HepG2 (cell line): ENCODE data around the gene CPVL. TPM values are rescaled to one million over a fixed set of nuclear protein-coding genes. Genes with fewer than 3 reads are reported as not detected.

Source experiments
- AGO2 ChIP-seq: fragments of 200-400 bp; formaldehyde crosslinking; optimal IDR thresholded peaks from 2 replicates; pipeline ENCODE3; 2017; ENCODE audit warnings: mild to moderate bottlenecking, low read depth, low read length, moderate library complexity
- CREM ChIP-seq, 2 experiments: sonication (generic) in 1 of 2; formaldehyde crosslinking in 1 of 2; IDR thresholded peaks; 2 replicates each; pipeline versions ENCODE4 v1.4.0 to v1.6.1; 2016 to 2020; ENCODE audit warnings: antibody characterized with exemption in 1 of 2, mild to moderate bottlenecking in 1 of 2, missing genetic modification reagents in 1 of 2
- IRF2 ChIP-seq: IDR thresholded peaks from 2 replicates; pipeline ENCODE4 v1.6.1; 2018; ENCODE audit warnings: missing genetic modification reagents, missing compliant biosample characterization
- ISL2 ChIP-seq: sonication (generic); formaldehyde crosslinking; IDR thresholded peaks from 2 replicates; pipeline ENCODE4 v1.5.0; 2020; ENCODE audit warnings: missing genetic modification reagents
- ISX ChIP-seq: sonication (generic); formaldehyde crosslinking; conservative IDR thresholded peaks from 2 replicates; pipeline ENCODE4 v1.5.0; 2020; ENCODE audit warnings: missing genetic modification reagents
- JUN ChIP-seq: sonication (generic); formaldehyde crosslinking; IDR thresholded peaks from 2 replicates; pipeline ENCODE4 v1.4.0; 2020; ENCODE audit warnings: mild to moderate bottlenecking, missing genetic modification reagents
- KDM2A ChIP-seq: sonication (generic); formaldehyde crosslinking; IDR thresholded peaks from 2 replicates; pipeline ENCODE4 v1.4.0; 2020; ENCODE audit warnings: low read depth, missing genetic modification reagents, borderline replicate concordance
- KLF12 ChIP-seq: sonication (generic); formaldehyde crosslinking; IDR thresholded peaks from 2 replicates; pipeline ENCODE4 v1.4.0; 2020; ENCODE audit warnings: missing genetic modification reagents, borderline replicate concordance
- MAFG ChIP-seq: sonication (generic); formaldehyde crosslinking; IDR thresholded peaks from 2 replicates; pipeline ENCODE4 v1.5.1; 2020; ENCODE audit warnings: mild to moderate bottlenecking, missing genetic modification reagents
- MIXL1 ChIP-seq: IDR thresholded peaks from 2 replicates; pipeline ENCODE4 v1.6.1; 2016
- NBN ChIP-seq: fragments of 450-650 bp; conservative IDR thresholded peaks from 2 replicates; pipeline ENCODE4 v1.6.1; 2017
- NCOA1 ChIP-seq: sonication (generic); formaldehyde crosslinking; IDR thresholded peaks from 2 replicates; pipeline ENCODE4 v1.9.0; 2021; ENCODE audit warnings: missing genetic modification reagents
- SPEN ChIP-seq: sonication (generic); formaldehyde crosslinking; IDR thresholded peaks from 2 replicates; pipeline ENCODE4 v1.5.1; 2020; ENCODE audit warnings: low read depth, mild to moderate bottlenecking, missing genetic modification reagents
- ZBTB20 ChIP-seq: sonication (generic); formaldehyde crosslinking; IDR thresholded peaks from 2 replicates; pipeline ENCODE4 v1.8.1; 2023; ENCODE audit warnings: missing genetic modification reagents, low read depth, mild to moderate bottlenecking, borderline replicate concordance
- ZIK1 ChIP-seq: sonication (generic); formaldehyde crosslinking; IDR thresholded peaks from 2 replicates; pipeline ENCODE4 v1.5.0; 2020; ENCODE audit warnings: mild to moderate bottlenecking, low read depth, missing genetic modification reagents, borderline replicate concordance
- ZNF3 ChIP-seq: IDR thresholded peaks from 2 replicates; pipeline ENCODE4 v1.7.0; 2017; ENCODE audit warnings: inconsistent platforms
- ZNF75D ChIP-seq: sonication (generic); formaldehyde crosslinking; IDR thresholded peaks from 2 replicates; pipeline ENCODE4 v1.8.1; 2023; ENCODE audit warnings: missing genetic modification reagents, mild to moderate bottlenecking, borderline replicate concordance
- polyA plus RNA-seq, 8 experiments: library from polyadenylated mRNA; depleted of rRNA in 3 of 8; stranded (reverse) in 7 of 8; unstranded in 1 of 8; fragments of >200 nt; fragmentation: Illumina TruSeq in 4 of 8; extraction: Trizol in 4 of 8; gene quantifications; 2 replicates each; pipeline versions ENCODE4 v1.2.1 to v1.2.3, GENCODE V29; 2011 to 2016; ENCODE audit warnings: low read depth in 4 of 8, missing spikeins in 1 of 8, mixed read lengths in 1 of 8; ENCODE audit not compliant: insufficient read depth in 1 of 8
- total RNA-seq, 5 experiments: library from RNA; depleted of rRNA; stranded (reverse); fragments of >200 nt; fragmentation: Illumina TruSeq; extraction: Trizol; gene quantifications; 2 replicates each; pipeline ENCODE4 v1.2.3, GENCODE V29; 2016; ENCODE audit warnings: low read depth in 1 of 5
- TF ChIP-seq, protein P1 (sequence below): sonication (generic); formaldehyde crosslinking; IDR thresholded peaks from 2 replicates; pipeline ENCODE4 v1.4.0; 2020; ENCODE audit warnings: low read depth, mild to moderate bottlenecking, missing genetic modification reagents
- TF ChIP-seq, protein P2 (sequence below): sonication (generic); formaldehyde crosslinking; IDR thresholded peaks from 2 replicates; pipeline ENCODE4 v1.4.0; 2020; ENCODE audit warnings: mild to moderate bottlenecking, missing genetic modification reagents
- TF ChIP-seq, protein P3 (sequence below): sonication (generic); formaldehyde crosslinking; IDR thresholded peaks from 2 replicates; pipeline ENCODE4 v1.5.1; 2020; ENCODE audit warnings: missing genetic modification reagents, mild to moderate bottlenecking, borderline replicate concordance
- TF ChIP-seq, protein P4 (sequence below): sonication (generic); formaldehyde crosslinking; IDR thresholded peaks from 2 replicates; pipeline ENCODE4 v1.5.0; 2020; ENCODE audit warnings: missing genetic modification reagents
- TF ChIP-seq, protein P5 (sequence below): sonication (generic); formaldehyde crosslinking; IDR thresholded peaks from 2 replicates; pipeline ENCODE4 v1.8.1; 2023; ENCODE audit warnings: mild to moderate bottlenecking, missing genetic modification reagents

CPVL gene
- total and polyA plus RNA-seq, 2 of the 13 experiments (the other 11 are each of a cell fraction or from before 2014, with no cell fraction given): 59.2 to 294 TPM

DNA sequence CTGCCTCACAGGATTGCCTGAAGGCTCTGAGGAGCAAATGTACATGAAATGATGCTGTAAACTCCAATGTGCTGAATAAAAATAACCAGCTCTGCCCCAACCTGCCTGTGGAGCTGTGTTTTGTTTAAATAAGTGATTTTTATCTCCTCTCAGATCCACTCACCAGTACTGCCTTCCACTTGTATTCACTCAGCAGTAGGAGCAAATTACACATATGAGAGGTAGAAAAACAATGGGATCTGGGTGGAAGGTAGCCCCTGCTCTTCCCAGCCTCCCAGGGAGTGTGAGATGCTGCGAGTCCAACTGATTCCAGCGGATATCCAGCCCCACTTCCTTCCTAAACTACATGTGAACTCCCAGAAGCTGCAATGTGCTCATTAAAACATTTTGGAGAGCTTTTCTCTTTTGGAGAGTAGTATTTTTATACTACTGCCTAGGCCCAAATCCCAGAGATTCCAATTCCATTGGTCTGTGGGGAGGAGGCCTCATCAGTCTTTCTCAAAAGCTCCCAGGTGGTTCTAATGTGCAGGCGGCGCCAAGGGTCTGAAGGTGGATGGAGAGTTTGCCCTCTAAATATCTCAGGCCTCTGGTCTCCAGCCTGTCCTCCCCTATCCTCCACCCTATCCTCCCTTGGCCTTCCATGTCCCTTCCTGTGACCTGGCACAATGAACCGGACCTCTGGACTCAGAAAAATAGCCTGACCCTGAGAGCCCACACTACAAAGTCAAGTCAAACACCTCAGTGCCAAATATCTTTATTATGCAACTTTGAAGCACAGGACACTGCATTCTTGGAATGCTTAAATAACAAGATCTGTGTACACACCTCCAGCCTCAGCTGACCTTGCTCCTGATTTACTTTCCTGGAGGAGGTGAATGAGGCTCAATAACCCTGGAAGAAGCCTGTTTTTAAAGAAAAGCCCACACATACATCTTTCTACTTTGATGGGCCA is 46.2 kb downstream of the CPVL start (continued):
- TF ChIP-seq, protein P1, sequence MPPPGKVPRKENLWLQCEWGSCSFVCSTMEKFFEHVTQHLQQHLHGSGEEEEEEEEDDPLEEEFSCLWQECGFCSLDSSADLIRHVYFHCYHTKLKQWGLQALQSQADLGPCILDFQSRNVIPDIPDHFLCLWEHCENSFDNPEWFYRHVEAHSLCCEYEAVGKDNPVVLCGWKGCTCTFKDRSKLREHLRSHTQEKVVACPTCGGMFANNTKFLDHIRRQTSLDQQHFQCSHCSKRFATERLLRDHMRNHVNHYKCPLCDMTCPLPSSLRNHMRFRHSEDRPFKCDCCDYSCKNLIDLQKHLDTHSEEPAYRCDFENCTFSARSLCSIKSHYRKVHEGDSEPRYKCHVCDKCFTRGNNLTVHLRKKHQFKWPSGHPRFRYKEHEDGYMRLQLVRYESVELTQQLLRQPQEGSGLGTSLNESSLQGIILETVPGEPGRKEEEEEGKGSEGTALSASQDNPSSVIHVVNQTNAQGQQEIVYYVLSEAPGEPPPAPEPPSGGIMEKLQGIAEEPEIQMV (CRISPR knock-in tag): no peak
- TF ChIP-seq, protein P2, sequence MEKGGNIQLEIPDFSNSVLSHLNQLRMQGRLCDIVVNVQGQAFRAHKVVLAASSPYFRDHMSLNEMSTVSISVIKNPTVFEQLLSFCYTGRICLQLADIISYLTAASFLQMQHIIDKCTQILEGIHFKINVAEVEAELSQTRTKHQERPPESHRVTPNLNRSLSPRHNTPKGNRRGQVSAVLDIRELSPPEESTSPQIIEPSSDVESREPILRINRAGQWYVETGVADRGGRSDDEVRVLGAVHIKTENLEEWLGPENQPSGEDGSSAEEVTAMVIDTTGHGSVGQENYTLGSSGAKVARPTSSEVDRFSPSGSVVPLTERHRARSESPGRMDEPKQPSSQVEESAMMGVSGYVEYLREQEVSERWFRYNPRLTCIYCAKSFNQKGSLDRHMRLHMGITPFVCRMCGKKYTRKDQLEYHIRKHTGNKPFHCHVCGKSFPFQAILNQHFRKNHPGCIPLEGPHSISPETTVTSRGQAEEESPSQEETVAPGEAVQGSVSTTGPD (CRISPR knock-in tag): 0 out of 2 replicates have a peak, but pooled peaks have one; percentile 31
- TF ChIP-seq IRF2 (peak; percentile 89), CREM (IDR thresholded peaks at IDR 0.05) (peak; percentile 91), CREM (CRISPR knock-in tag; IDR thresholded peaks at IDR 0.05) (no peak), SPEN (CRISPR knock-in tag) (peak; percentile 64), KDM2A (CRISPR knock-in tag) (peak; percentile 40; the same call in 1 of the 2 replicates), ISX (CRISPR knock-in tag) (no peak), MIXL1 (CRISPR knock-in tag) (peak; percentile 95), ZNF75D (no peak), NBN (no peak), MAFG (CRISPR knock-in tag) (no peak), NCOA1 (CRISPR knock-in tag) (peak; percentile 98), ZIK1 (CRISPR knock-in tag) (no peak), JUN (no peak), ZNF3 (CRISPR knock-in tag) (no peak), KLF12 (no peak), AGO2 (no peak), ISL2 (peak; percentile 94), ZBTB20 (CRISPR knock-in tag) (0 out of 2 replicates have a peak, but pooled peaks have one; percentile 66)
- TF ChIP-seq, protein P3, sequence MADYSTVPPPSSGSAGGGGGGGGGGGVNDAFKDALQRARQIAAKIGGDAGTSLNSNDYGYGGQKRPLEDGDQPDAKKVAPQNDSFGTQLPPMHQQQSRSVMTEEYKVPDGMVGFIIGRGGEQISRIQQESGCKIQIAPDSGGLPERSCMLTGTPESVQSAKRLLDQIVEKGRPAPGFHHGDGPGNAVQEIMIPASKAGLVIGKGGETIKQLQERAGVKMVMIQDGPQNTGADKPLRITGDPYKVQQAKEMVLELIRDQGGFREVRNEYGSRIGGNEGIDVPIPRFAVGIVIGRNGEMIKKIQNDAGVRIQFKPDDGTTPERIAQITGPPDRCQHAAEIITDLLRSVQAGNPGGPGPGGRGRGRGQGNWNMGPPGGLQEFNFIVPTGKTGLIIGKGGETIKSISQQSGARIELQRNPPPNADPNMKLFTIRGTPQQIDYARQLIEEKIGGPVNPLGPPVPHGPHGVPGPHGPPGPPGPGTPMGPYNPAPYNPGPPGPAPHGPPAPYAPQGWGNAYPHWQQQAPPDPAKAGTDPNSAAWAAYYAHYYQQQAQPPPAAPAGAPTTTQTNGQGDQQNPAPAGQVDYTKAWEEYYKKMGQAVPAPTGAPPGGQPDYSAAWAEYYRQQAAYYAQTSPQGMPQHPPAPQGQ (CRISPR knock-in tag): no peak
- TF ChIP-seq, protein P4, sequence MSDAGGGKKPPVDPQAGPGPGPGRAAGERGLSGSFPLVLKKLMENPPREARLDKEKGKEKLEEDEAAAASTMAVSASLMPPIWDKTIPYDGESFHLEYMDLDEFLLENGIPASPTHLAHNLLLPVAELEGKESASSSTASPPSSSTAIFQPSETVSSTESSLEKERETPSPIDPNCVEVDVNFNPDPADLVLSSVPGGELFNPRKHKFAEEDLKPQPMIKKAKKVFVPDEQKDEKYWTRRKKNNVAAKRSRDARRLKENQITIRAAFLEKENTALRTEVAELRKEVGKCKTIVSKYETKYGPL (CRISPR knock-in tag): peak; percentile 70; the same call in 1 of the 2 replicates
- TF ChIP-seq, protein P5, sequence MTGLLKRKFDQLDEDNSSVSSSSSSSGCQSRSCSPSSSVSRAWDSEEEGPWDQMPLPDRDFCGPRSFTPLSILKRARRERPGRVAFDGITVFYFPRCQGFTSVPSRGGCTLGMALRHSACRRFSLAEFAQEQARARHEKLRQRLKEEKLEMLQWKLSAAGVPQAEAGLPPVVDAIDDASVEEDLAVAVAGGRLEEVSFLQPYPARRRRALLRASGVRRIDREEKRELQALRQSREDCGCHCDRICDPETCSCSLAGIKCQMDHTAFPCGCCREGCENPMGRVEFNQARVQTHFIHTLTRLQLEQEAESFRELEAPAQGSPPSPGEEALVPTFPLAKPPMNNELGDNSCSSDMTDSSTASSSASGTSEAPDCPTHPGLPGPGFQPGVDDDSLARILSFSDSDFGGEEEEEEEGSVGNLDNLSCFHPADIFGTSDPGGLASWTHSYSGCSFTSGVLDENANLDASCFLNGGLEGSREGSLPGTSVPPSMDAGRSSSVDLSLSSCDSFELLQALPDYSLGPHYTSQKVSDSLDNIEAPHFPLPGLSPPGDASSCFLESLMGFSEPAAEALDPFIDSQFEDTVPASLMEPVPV (CRISPR knock-in tag): no peak; the same call in 1 of the 2 replicates
